GM18907 (cell line): ENCODE data around the gene TFCP2.
"Not testable (repeated sequence)": the region's sequence is repeated elsewhere in the genome, so short reads cannot be mapped to it uniquely, and the experiment has no call there.

Source experiments
- ATAC-seq: cut with Tn5 transposase; IDR thresholded peaks from one replicate; pipeline ENCODE4 v1.9.1; 2021; ENCODE audit warnings: mild to moderate bottlenecking, moderate library complexity; ENCODE audit not compliant: unreplicated experiment

Gene TFCP2, protein sequence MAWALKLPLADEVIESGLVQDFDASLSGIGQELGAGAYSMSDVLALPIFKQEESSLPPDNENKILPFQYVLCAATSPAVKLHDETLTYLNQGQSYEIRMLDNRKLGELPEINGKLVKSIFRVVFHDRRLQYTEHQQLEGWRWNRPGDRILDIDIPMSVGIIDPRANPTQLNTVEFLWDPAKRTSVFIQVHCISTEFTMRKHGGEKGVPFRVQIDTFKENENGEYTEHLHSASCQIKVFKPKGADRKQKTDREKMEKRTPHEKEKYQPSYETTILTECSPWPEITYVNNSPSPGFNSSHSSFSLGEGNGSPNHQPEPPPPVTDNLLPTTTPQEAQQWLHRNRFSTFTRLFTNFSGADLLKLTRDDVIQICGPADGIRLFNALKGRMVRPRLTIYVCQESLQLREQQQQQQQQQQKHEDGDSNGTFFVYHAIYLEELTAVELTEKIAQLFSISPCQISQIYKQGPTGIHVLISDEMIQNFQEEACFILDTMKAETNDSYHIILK

DNA sequence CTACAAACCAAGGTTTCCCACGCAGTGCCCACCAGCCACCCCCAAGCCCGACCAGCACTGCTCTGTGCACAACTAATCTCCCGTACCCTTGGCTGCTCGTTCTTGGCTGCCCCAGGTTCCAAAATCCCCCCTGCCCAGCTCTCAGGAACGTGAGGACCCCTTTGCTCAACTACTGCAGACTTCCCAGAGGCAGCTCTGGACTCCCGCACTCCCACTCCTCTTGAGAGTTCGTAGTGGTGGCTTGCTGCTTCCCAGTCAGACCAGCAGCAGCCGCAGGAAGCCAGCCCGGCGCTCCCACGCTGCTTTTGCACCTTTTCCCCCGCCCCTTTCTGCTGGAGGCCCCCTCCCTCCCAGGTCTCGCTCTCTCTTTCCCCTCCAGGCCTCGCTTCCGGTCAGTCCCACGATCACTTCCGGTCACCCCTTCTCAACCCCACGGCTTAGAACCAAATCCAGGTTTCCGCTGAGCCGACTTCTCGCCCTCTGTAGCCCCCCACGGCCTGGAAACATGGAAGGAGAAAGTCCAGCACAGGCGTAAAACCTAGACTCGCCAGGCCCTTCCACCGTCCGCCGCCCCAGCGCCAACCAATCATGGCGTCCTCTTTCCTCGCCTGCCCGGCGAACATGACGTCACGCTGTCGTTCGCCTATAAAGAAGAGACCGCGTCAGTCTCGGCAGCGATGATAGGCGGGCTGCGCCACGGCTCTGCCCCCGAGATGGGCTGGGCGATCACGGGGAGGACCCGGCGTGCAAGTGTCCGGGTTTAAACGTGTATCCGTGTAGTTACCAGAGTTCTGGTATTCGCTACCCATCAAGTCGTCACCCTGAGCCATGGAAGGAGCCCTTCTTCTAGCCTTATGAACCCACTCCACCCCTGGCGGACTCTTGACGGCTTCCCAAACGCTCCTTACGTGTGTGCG is at the start of gene TFCP2:
Gene TFCP2, minus strand, starts transcription at position 621 of the 917 bp plus-strand sequence. CDS start 713 bp downstream, outside the sequence.
- ATAC-seq = peak; percentile 92

DNA sequence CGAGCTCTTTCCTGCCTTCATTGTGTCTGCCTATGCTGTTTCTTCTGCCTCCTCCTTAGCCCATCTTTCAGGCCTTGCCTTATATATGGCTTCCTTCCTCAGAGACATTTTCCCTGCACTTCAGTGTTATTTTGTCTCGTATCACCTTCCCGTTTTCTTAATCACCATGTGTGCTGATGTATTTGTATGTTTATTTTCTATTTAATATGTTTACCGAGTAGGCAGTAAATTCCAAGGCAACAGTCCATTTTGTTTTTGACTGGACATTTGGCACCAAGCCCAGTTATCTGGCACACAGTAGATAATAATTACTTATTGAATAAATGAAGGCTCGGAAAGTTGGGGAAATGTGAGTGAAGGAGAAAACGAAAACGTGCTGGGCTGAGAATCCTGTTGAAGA is 49.5 kb upstream of the TFCP2 start:
- no peak for ATAC-seq

DNA sequence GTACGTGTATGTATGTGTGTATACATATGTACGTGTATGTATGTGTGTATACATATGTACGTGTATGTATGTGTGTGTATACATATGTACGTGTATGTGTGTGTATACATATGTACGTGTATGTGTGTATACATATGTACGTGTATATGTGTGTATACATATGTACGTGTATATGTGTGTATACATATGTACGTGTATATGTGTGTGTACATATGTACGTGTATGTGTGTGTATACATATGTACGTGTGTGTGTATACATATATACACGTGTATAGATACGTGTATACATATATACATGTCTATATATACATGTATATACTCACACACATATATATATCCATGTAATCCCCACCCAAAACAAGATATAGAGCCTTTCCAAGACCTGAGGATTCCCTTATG is 46.9 kb upstream of the TFCP2 start:
- not testable (repeated sequence) for ATAC-seq

DNA sequence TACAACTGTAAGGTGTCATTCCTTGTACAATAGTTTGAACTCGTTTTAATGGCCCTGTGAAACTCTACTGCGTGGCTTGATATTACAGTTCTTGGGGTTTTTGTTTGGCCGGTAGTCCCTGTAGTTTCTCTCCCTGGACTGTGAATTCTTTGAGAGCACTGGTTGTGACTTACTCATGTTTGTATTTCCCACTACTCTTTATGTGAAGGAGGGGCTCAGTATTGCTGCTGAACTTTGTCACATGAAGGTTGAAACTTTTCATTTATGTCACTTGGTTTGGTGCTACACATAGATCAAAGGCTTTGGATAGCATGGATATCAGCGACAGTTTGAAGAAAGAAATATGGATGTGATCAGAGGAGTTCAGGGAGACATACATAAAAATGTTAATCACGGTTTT is 46.4 kb upstream of the TFCP2 start:
- no peak for ATAC-seq

DNA sequence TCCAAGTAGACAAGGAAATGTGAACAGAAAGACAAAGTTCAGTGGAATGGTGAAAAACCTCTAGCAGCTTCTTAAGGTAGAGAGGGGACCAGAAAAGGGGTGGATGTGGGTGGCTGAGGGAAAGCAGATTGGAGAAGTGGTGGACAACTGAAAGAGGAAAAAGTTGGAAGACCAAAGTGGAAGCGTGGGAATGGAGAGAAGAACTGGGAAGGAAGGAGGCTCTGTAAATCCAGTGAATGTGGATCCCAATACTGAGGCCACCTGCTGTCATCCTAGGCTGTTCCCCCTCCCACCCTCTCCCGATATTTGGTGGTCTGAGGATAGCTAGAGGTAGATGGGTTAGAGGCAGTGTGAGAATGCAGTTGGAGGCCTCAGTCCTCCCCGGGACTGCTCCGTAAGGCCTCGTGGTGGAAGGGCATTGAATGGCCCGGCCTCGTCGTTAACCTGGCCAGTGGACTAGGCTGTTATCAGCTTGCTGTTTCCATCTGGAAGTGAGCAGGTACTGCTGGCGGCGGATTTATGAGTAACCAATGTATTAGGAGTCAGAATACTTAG is 45.7 kb upstream of the TFCP2 start:
- ATAC-seq = no peak

DNA sequence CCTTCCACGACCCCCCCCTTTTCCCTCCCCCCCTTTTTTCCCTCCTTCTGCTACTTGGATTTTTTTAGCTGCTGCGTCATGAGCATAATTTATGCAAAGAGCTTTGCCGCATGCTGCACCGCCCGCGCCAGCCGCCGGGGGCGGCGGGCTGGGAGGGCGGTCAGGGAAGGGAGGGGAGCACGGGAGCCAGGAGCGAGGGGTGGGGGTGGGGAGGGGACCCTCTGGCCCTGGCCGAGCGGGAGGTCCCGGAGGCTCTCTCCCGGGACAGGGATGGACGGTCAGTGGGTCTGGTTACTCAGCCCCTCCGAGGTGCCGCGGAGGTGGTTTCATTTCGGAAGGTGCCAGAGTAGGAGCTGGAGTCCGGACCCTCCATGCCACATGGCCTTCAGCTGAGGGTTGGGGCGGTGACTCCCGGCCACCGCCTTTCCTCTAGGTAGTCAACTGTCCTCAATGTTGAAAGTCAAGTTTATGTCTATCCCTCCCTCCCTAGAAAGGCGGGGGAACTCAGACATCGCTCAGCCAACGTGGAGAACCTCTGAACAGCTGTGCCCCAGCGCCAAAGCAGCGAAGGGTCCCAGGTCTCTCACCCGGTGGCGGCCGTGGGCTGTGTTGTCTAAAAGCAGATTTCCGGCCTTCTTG is 45.2 kb upstream of the TFCP2 start, which contains the start of gene POU6F1:
Gene POU6F1, minus strand, starts transcription at position 95 of the 639 bp plus-strand sequence. CDS start 11,226 bp downstream, outside the sequence.
- ATAC-seq = peak; percentile 73

DNA sequence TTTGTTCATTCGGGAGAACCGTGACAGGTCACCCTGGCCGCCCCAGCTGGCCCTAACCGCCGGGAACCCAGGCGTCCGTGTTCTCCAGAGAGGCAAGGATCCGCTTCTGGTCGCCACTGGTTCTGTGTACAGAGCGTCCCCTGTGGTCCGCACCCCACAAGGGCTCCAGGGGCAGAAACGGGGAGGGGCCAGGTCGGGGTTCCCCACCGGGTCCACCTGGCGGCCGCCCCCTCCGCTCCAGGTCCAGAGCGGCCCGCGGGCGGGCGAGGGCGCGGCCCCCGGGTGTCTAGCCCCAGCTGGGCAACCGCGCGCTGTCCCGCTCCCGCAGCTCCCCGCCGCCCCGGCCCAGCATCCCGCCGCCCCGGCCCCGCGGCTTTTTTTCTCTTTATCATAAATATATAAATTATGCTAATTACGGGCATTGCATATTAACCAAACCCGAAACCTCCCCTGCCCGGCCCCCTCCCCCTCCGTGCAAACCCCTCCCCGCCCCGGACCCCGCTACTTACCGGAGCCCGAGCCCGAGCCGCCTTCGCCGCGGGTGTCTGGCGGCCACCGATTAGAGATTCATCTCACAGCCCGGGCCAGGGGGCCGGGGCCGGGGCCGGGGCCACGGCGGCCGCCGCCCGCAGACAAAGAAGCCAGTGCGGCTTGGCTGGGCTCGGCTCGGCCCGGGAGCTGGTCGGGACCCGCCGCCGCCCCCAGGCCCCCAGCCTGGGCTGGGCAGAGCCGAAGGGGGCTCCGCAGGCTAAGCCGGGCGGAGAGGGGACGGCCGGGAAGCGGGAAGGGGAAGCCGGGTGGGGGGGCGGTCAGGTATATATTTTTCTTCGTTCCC is 44.4 kb upstream of the TFCP2 start:
- ATAC-seq = peak; percentile 46

DNA sequence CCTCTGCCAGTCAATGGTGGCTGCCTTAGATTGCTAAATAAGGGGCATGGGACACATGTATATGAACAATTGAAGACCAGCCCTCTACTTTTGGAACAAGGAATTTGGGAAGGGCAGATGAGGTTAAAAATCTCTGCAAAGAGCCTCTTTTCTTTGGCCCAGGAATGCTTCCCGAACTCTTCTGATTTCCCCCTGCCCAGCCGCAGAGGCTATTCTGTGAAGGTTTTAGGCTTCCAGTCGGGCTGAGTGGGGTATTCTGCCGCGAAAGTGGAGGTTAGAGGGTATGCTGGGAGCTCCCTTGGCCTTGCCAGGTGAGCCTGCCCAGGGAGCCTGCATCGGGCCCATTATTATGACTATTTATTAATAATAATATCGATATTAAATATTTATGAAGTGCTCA is 43.7 kb upstream of the TFCP2 start:
- no peak for ATAC-seq

DNA sequence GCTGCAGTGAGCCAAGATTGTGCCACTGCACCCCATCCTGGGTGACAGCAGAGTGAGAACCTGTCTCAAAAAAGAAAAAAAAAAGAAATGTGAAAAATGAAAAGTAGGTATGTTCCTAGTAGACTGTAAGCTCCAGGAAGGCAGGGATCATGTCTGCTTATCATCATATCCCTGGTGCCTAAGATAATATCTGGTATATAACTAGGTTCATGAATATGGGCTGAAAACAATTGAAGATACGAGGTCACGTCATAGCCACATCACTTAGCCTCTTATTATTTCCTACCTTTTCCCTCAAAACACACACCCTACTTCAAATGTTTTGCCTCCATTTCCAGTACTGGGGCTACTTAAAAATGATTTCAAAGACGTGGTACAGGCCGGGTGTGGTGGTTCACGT is 42.0 kb upstream of the TFCP2 start:
- ATAC-seq = no peak

DNA sequence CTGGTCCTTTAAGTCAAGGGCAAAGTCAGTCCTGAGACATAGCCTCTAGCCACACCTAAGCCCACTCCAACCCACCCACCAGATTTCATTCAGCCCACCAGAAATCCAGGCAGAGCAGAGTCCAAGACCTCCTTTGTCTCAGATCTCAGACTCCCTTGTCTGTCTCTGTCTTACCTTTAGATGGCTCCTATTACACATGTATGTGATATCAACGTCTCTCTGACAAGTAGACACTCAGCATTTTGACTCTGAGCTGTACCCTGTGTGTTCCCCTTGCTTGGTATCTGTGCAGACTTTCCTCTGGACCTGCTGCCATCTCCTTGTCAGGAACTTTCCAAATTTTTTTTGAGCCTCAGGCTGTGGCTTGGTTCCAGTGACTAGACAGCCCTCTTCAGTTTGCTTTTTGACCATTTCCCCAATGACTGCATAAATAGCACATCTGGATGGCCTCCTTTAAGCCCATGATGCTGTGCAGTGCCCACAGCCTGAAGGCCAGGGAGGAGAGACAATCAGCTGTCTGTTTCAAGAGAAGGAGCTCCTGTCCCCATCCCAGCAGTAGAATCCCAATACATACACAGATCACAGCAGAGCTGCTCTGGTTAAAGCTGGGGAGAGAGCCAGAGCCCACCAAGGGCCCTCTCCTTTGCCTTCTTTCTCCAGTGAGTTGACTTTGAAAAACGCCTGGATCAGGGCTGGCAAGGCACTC is 37.9 kb upstream of the TFCP2 start:
- ATAC-seq = no peak

DNA sequence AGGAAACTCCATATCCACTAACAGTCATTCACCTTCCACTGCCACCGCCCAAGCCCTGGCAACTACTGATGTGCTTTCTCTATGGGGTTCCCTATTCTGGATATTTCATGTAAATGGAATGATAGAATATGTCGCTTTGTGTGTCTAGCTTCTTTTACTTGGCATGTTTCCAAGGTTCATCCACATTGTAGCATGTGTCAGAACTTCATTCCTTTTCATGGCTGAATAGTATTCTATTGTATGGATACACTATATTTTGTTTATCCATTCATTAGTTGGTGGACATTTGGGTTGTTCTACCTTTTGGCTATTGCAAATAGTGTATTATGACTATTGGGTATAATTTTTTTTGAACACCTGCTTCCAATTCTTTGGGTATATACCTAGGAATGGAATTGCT is 36.3 kb upstream of the TFCP2 start:
- no peak for ATAC-seq

DNA sequence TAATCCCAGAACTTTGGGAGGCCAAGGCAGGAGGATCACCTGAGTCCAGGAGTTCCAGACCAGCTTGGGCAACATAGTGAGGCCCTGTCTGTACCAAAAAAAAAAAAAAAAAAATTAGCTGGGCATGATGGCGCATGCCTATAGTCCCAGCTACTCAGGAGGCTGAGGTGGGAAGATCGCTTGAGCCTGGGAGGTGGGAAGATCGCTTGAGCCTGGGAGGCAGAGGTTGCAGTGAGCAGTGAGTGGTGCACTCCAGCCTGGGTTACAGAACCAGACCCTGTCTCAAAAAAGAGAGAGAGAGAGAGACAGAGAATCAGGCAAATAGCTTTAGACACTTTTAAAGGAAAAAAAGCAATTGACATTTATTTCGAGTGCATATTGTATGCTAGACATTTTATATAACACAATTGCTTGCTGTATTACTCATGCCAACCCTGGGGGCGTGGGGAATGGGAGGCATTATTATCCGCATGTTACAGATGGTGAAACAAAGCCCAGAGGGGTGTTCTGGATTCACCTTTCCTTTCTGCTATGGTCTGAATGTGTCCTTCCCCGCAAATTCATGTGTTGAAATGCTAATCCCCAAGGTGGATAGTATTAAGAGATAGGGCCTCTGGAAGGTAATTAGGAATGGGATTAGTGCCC is 35.2 kb upstream of the TFCP2 start:
- ATAC-seq = no peak

DNA sequence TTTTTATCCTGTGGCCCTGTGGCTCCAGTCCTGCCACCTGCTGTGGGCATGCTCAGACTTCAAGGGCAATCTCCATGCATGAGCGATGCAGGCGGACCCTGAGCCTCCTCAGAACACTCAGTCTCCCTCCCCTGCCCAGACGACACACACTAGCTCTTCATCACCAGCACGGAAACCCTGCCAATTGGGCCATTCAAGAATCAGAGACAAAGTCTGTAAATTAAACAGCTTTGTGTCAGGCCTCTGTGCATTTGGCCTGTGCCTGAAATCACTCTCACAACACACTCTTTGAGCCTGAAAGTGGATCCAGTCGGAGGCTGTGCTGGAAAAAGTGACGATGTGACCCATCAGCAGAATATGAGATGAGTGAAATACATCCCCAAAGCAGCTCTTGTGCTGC is 32.4 kb upstream of the TFCP2 start:
- ATAC-seq = no peak

DNA sequence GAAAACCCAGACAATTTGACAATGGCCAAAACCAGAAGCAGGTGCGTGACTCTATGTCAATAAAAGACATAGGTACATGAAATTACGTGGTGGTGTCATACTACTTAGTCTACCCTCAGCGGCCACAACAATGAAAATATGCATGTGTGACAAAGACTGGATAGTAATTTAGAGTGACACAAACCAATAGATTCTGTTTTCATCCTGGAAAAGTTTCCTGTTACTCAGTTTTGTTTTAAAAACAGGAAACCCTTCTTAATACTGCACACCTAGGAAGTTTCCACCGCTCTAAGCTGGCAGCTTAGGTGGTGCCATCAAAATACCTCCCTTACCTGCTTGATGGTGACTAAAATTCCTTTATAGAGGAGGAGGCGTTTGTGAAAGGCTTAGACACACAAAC is 29.8 kb upstream of the TFCP2 start:
- no peak for ATAC-seq

DNA sequence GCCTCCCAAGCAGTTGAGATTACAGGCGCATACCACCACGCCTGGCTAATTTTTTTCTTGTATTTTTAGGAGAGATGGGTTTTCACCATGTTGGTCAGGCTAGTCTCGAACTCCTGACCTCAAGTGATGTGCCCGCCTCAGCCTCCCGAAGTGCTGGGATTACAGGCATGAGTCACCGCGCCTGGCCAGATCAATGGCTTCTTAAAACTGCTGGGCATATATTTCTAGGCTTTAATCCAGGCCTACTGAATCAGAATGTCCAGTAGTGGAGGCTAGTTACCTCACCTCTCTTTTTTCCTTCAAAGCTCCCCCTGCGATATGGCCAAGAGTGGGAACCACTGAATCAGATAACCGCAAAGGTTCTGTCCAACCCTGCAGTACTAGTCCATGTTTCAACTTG is 27.9 kb upstream of the TFCP2 start:
- ATAC-seq = no peak

DNA sequence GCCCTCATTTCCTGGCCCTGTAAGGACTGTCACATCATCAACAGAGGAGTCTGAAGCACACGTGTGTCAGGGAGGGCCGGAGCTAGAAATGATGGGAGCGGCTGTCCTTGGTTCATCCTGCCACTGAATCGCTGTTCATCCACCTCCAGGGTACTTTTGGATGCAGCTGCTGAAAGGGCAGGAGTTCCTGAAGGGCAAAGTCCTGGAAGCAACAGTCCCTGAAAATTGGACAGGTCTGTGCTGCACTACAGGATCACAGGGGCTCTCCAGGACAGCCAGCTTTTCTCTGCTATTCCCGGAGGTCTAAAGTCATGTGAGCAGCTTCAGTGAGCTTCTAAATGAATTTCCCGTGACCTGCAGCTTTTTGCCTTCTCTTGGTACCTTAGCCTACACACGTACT is 27.2 kb upstream of the TFCP2 start:
- ATAC-seq = no peak

DNA sequence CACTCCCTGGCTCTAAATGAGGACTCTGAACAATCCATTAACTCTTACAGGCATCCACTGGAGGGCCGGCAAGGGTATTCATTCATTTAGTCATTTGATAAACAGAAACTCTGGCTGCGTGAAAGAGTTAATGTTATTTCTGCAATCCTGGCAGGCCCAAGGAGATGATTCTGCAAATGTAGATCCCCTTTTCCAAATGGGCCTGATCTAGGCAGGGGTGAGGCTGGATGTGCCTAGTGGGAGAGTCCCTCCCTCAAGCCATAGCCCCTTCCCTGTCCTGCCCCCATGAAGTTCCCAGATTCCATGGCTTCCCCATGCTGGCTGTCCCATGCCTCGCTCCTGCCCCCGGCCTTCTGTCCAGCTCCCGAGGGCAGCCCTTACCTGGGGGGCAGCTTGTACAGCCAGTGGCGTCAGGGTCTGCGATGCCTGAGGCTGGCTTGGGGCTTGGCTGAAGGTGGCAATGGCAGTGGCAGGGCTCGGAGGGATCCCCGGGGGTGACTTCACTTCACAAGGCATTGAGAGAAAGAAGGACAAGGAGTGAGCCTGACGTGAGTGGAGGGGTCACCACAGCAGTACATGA is 26.5 kb upstream of the TFCP2 start:
- no peak for ATAC-seq

DNA sequence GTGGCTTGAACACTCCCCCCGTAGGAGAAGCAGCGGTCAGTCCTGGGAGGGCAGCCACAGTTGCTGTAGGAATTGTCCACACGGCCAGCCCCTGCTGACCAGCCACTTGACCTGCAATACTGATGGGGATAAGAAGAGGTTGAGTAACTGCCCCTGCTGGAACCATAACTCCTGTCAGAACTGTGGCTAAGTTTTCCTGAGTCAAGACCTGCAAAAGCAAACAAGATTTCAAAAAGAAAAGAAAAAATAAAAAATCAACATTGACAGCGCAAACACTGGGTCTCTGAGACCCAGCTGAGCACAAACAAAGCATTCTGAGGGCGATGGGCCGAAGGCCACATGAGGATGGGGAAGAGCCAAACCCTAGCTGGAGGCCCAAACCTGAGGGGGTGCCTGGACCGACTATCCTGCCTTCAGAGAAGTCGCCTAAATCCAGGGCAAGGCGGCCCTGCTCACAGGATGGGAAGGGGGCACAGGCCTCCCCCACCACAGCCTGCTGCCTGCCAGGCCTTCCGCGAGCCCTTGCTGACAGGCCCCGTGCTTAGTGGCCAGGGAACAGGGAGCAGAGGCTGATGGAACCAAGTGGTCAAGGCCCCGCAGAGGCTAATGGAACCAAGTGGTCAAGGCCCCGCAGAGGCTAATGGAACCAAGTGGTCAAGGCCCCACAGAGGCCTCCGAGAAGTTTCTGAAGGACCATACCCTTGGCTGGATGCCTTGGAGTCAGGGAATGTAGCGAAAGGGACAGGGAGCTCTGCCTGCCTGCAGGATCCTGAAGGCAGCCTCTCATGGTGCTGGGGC is 25.8 kb upstream of the TFCP2 start:
- ATAC-seq = no peak
